ENCODE results near the gene MUC5B.

Gene MUC5B

GRCh38 chr11:1218256-1218787, 4.5 kb upstream of the MUC5B start:
- DNase-seq (ENCODE audit: low spot score) = no peak
- Mint-ChIP-seq H3K9me3 (no peaks in the 10 kb centered on the region), H3K4me1 (ENCODE audit: low read depth) (no peaks in the 10 kb centered on the region), H3K4me3 (no peak overlapping the region), H3K27ac (no peak overlapping the region), H3K27me3 (ENCODE audit: low read depth) (no peaks in the 10 kb centered on the region), H3K36me3 (ENCODE audit: low read depth) (no peaks in the 10 kb centered on the region)

- Mint-ChIP-seq H3K4me1 (ENCODE audit: low read depth) (no peaks in the 10 kb centered on the region), H3K36me3 (ENCODE audit: low read depth) (no peaks in the 10 kb centered on the region), H3K27ac (no peak overlapping the region), H3K9me3 (no peaks in the 10 kb centered on the region), H3K27me3 (ENCODE audit: low read depth) (no peaks in the 10 kb centered on the region), H3K4me3 (no peak overlapping the region)
- DNase-seq (ENCODE audit: low spot score) = no peak
These were observed 3.9 kb upstream of the MUC5B start for GRCh38 chr11:1218788-1219445.

- no peaks in the 10 kb centered on the region for H3K4me1 Mint-ChIP-seq (ENCODE audit: low read depth)
- no peaks in the 10 kb centered on the region for H3K9me3 Mint-ChIP-seq
- no peaks in the 10 kb centered on the region for H3K27me3 Mint-ChIP-seq (ENCODE audit: low read depth)
- no peak overlapping the region for H3K4me3 Mint-ChIP-seq
- no peak for DNase-seq (ENCODE audit: low spot score)
- H3K36me3 Mint-ChIP-seq (ENCODE audit: low read depth) = no peaks in the 10 kb centered on the region
- H3K27ac Mint-ChIP-seq = no peak overlapping the region
These were observed 3.4 kb upstream of the MUC5B start for GRCh38 chr11:1219446-1219833.

- DNase-seq (ENCODE audit: low spot score) = no peak
- H3K27me3 Mint-ChIP-seq (ENCODE audit: low read depth) = no peaks in the 10 kb centered on the region
- no peak overlapping the region for H3K4me3 Mint-ChIP-seq
- H3K27ac Mint-ChIP-seq = no peak overlapping the region
- no peaks in the 10 kb centered on the region for H3K4me1 Mint-ChIP-seq (ENCODE audit: low read depth)
- no peaks in the 10 kb centered on the region for H3K36me3 Mint-ChIP-seq (ENCODE audit: low read depth)
- H3K9me3 Mint-ChIP-seq = no peaks in the 10 kb centered on the region
These were observed 2.7 kb upstream of the MUC5B start for GRCh38 chr11:1219834-1220815.

- no peak for DNase-seq (ENCODE audit: low spot score)
- no peaks in the 10 kb centered on the region for H3K27me3 Mint-ChIP-seq (ENCODE audit: low read depth)
- no peaks in the 10 kb centered on the region for H3K4me1 Mint-ChIP-seq (ENCODE audit: low read depth)
- no peaks in the 10 kb centered on the region for H3K36me3 Mint-ChIP-seq (ENCODE audit: low read depth)
- H3K4me3 Mint-ChIP-seq = no peak overlapping the region
- no peaks in the 10 kb centered on the region for H3K9me3 Mint-ChIP-seq
- H3K27ac Mint-ChIP-seq = no peak overlapping the region
These were observed 1.7 kb upstream of the MUC5B start for GRCh38 chr11:1220941-1221721.

- H3K27ac Mint-ChIP-seq = no peak overlapping the region
- H3K4me1 Mint-ChIP-seq (ENCODE audit: low read depth) = no peaks in the 10 kb centered on the region
- no peaks in the 10 kb centered on the region for H3K9me3 Mint-ChIP-seq
- H3K4me3 Mint-ChIP-seq = no peak overlapping the region
- DNase-seq (ENCODE audit: low spot score) = no peak
- no peaks in the 10 kb centered on the region for H3K36me3 Mint-ChIP-seq (ENCODE audit: low read depth)
- H3K27me3 Mint-ChIP-seq (ENCODE audit: low read depth) = no peaks in the 10 kb centered on the region
These were observed 986 bp upstream of the MUC5B start for GRCh38 chr11:1221848-1222311.

- Mint-ChIP-seq H3K27me3 (ENCODE audit: low read depth) (no peaks in the 10 kb centered on the region), H3K4me1 (ENCODE audit: low read depth) (no peaks in the 10 kb centered on the region), H3K4me3 (no peak overlapping the region), H3K36me3 (ENCODE audit: low read depth) (no peaks in the 10 kb centered on the region), H3K9me3 (no peaks in the 10 kb centered on the region), H3K27ac (no peak overlapping the region)
- no peak for DNase-seq (ENCODE audit: low spot score)
These were observed 662 bp downstream of the MUC5B start for GRCh38 chr11:1223346-1224110.

GRCh38 chr11:1224111-1224490, 1.2 kb downstream of the MUC5B start:
- Mint-ChIP-seq H3K9me3 (no peaks in the 10 kb centered on the region), H3K27ac (no peak overlapping the region), H3K36me3 (ENCODE audit: low read depth) (no peaks in the 10 kb centered on the region), H3K4me1 (ENCODE audit: low read depth) (no peaks in the 10 kb centered on the region), H3K4me3 (no peak overlapping the region), H3K27me3 (ENCODE audit: low read depth) (no peaks in the 10 kb centered on the region)
- DNase-seq (ENCODE audit: low spot score) = no peak

GRCh38 chr11:1224491-1225385, 1.9 kb downstream of the MUC5B start:
- Mint-ChIP-seq H3K27ac (no peak overlapping the region), H3K36me3 (ENCODE audit: low read depth) (no peaks in the 10 kb centered on the region), H3K9me3 (no peaks in the 10 kb centered on the region)

GRCh38 chr11:1225386-1226225, 2.7 kb downstream of the MUC5B start:
- Mint-ChIP-seq H3K27me3 (ENCODE audit: low read depth) (no peaks in the 10 kb centered on the region), H3K27ac (no peak overlapping the region), H3K4me3 (no peak overlapping the region), H3K36me3 (ENCODE audit: low read depth) (no peaks in the 10 kb centered on the region), H3K9me3 (no peaks in the 10 kb centered on the region), H3K4me1 (ENCODE audit: low read depth) (no peaks in the 10 kb centered on the region)
- DNase-seq (ENCODE audit: low spot score) = no peak

More at GRCh38 chr11:1224491-1225385, 1.9 kb downstream of the MUC5B start:
- no peaks in the 10 kb centered on the region for H3K27me3 Mint-ChIP-seq (ENCODE audit: low read depth)
- H3K4me1 Mint-ChIP-seq (ENCODE audit: low read depth) = no peaks in the 10 kb centered on the region
- DNase-seq (ENCODE audit: low spot score) = no peak
- H3K4me3 Mint-ChIP-seq = no peak overlapping the region

GRCh38 chr11:1226226-1226985, 3.5 kb downstream of the MUC5B start:
- no peaks in the 10 kb centered on the region for H3K9me3 Mint-ChIP-seq
- DNase-seq (ENCODE audit: low spot score) = no peak
- H3K4me3 Mint-ChIP-seq = no peak overlapping the region
- H3K36me3 Mint-ChIP-seq (ENCODE audit: low read depth) = no peaks in the 10 kb centered on the region
- no peak overlapping the region for H3K27ac Mint-ChIP-seq
- H3K4me1 Mint-ChIP-seq (ENCODE audit: low read depth) = no peaks in the 10 kb centered on the region
- no peaks in the 10 kb centered on the region for H3K27me3 Mint-ChIP-seq (ENCODE audit: low read depth)
